ENCODE data around the gene DVL1. TPM values are rescaled to one million over a fixed set of nuclear protein-coding genes. Genes with fewer than 3 reads are reported as not detected.

The DVL1 gene
- total RNA-seq, 1 experiment from 2014 or later = 71.0 TPM

DNA sequence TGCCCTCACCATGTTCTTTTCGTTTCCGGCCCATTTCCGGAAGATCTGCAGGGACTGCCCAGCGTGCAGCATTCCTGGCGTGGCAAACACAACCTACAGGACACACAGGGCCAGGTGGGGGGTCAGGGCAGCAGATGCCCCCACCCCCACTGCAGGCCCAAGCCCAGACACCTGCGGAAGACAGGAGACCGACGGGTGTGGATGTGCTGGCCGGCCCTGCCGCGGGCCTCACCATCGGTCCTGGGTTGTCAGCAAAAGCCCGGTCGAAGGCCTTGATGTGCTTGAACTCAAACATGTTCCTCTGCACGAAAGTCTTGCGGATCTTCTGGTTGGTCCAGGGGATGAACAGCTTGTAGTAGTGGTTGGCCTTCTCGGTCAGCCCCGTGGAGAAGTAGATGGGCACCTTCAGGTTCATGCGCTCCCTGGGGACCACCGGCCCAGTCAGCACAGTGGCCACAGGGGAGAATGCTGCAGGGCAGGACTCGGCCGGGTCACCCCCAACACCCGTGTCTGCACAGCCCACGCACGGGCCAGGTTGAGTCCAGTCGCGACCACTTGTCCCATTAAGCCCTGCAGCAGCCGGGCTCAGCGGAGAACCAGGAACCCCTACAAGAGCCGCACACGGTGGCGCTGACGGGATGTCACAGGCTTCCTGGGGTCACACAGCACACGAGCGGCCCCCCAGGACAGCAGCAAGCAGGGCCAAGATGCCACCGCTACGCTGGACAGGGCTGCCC is 35.5 kb downstream of the DVL1 start:
- Histone ChIP-seq H3K4ac (ENCODE audit: low read depth, low read length) (no peak overlapping the region), H2BK5ac (ENCODE audit: insufficient read length, low read length) (no peak overlapping the region), H2BK12ac (ENCODE audit: insufficient read length, low read depth, low read length) (no peak overlapping the region), H4K8ac (replicated peaks; ENCODE audit: insufficient read length, low read depth, low read length) (no peak overlapping the region), H3K18ac (ENCODE audit: insufficient read length, low read depth, low read length) (no peak overlapping the region), H2AFZ (ENCODE audit: low read length) (no peak overlapping the region), H4K91ac (ENCODE audit: insufficient read length, low read depth, low read length) (no peak overlapping the region), H3T11ph (ENCODE audit: low read length) (no peak overlapping the region), H2BK20ac (ENCODE audit: low read depth, low read length, poor library complexity, severe bottlenecking) (no peak overlapping the region), H3K4me1 (ENCODE audit: insufficient read depth, low read length) (no peaks in the 10 kb centered on the region; the same call in 1 of the 2 replicates), H4K20me1 (ENCODE audit: control insufficient read depth, insufficient read depth, insufficient read length) (no peaks in the 10 kb centered on the region), H3K27me3 (ENCODE audit: insufficient read depth, low read length) (no peaks in the 10 kb centered on the region), H2AK5ac (ENCODE audit: insufficient read length, low read length) (no peak overlapping the region), H3K27ac (ENCODE audit: insufficient read length, low read depth, low read length) (no peak overlapping the region), H3K79me2 (ENCODE audit: insufficient read depth, low read length) (no peaks in the 10 kb centered on the region), H3K79me1 (ENCODE audit: insufficient read depth, low read depth, low read length, poor library complexity, severe bottlenecking) (no peaks in the 10 kb centered on the region), H4K5ac (ENCODE audit: insufficient read length, low read depth, low read length) (no peak overlapping the region), H3K9me3 (ENCODE audit: control insufficient read depth, low read depth, low read length) (no peaks in the 10 kb centered on the region), H2BK120ac (ENCODE audit: low read depth, low read length, poor library complexity, severe bottlenecking) (no peak overlapping the region), H3K14ac (ENCODE audit: insufficient read depth, low read length) (no peak overlapping the region), H3K9ac (ENCODE audit: extremely low read depth, insufficient read length, low read length) (no peak overlapping the region), H3K56ac (ENCODE audit: insufficient read length, low read depth, low read length) (no peak overlapping the region), H3K23me2 (ENCODE audit: insufficient read length, low read depth, low read length, poor library complexity, severe bottlenecking) (peaks cover 7% of the 10 kb centered on the region), H3K4me2 (ENCODE audit: insufficient read depth, insufficient read length, low read length) (no peak overlapping the region), H2BK15ac (ENCODE audit: low read depth, low read length) (no peak overlapping the region), H3K23ac (ENCODE audit: insufficient read length, low read depth, low read length) (no peak overlapping the region)
- H3K36me3 Mint-ChIP-seq (ENCODE audit: insufficient read depth in 1 of 3, low read depth in 3 of 3) = peaks cover 10 to 55% (median 54%) of the 10 kb centered on the region in 3 experiments
- H3K9me3 Mint-ChIP-seq = no peaks in the 10 kb centered on the region
- H3K27me3 Mint-ChIP-seq (ENCODE audit: low read depth) = no peaks in the 10 kb centered on the region
- DNase-seq = no peak
- H3K4me3 Mint-ChIP-seq = no peak overlapping the region; a peak in 1 of 5 replicates
- no CpG with 5 or more reads among the region's 37 CpGs for WGBS (ENCODE audit: extremely low coverage, insufficient read length, low lambda C conversion rate)
- H3K27ac Mint-ChIP-seq = no peak overlapping the region
- TF ChIP-seq, protein P1, sequence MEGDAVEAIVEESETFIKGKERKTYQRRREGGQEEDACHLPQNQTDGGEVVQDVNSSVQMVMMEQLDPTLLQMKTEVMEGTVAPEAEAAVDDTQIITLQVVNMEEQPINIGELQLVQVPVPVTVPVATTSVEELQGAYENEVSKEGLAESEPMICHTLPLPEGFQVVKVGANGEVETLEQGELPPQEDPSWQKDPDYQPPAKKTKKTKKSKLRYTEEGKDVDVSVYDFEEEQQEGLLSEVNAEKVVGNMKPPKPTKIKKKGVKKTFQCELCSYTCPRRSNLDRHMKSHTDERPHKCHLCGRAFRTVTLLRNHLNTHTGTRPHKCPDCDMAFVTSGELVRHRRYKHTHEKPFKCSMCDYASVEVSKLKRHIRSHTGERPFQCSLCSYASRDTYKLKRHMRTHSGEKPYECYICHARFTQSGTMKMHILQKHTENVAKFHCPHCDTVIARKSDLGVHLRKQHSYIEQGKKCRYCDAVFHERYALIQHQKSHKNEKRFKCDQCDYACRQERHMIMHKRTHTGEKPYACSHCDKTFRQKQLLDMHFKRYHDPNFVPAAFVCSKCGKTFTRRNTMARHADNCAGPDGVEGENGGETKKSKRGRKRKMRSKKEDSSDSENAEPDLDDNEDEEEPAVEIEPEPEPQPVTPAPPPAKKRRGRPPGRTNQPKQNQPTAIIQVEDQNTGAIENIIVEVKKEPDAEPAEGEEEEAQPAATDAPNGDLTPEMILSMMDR (conservative IDR thresholded peaks at IDR 0.05) = no peak
- H3K4me1 Mint-ChIP-seq = peaks cover 8 to 20% of the 10 kb centered on the region in 2 experiments
